Progenitor cell of endocrine pancreas (in vitro differentiated cells): ENCODE results near the gene SLCO2B1. TPM values are rescaled to one million over a fixed set of nuclear protein-coding genes. Genes with fewer than 3 reads are reported as not detected.

ENCODE experiments used
- DNase-seq: peaks from one replicate; pipeline ENCODE4 v3.0.0; 2021; ENCODE audit warnings: low spot score; ENCODE audit not compliant: unreplicated experiment
- H3K27ac Mint-ChIP-seq: 2 replicates; pipeline ENCODE4 v1.8.0; 2021; ENCODE audit warnings: mild to moderate bottlenecking, moderate library complexity, mixed read lengths
- H3K27me3 Mint-ChIP-seq: 2 replicates; pipeline ENCODE4 v1.8.0; 2021; ENCODE audit warnings: mixed read lengths
- H3K36me3 Mint-ChIP-seq: 2 replicates; pipeline ENCODE4 v1.8.0; 2022; ENCODE audit warnings: mixed read lengths; ENCODE audit not compliant: insufficient read depth
- H3K4me1 Mint-ChIP-seq: 2 replicates; pipeline ENCODE4 v1.8.0; 2021; ENCODE audit warnings: low read depth, mixed read lengths
- H3K4me3 Mint-ChIP-seq: 2 replicates; pipeline ENCODE4 v1.8.0; 2021; ENCODE audit warnings: low read depth, mild to moderate bottlenecking, moderate library complexity, mixed read lengths
- H3K9me3 Mint-ChIP-seq: 2 replicates; pipeline ENCODE4 v1.8.0; 2021; ENCODE audit warnings: low read depth, mixed read lengths
- total RNA-seq: library from RNA; stranded (reverse); gene quantifications from 2 replicates; pipeline ENCODE4 v1.2.1, GENCODE V29; 2021
- TF ChIP-seq, protein P1 (sequence below): fragments of 200-600 bp; sonication (generic); IDR thresholded peaks from one replicate; pipeline ENCODE4 v1.5.0; 2021; ENCODE audit warnings: antibody characterized with exemption, mild to moderate bottlenecking; ENCODE audit not compliant: unreplicated experiment

SLCO2B1 gene
- total RNA-seq, 1 donor from 2014 or later: 6.6 TPM

DNA sequence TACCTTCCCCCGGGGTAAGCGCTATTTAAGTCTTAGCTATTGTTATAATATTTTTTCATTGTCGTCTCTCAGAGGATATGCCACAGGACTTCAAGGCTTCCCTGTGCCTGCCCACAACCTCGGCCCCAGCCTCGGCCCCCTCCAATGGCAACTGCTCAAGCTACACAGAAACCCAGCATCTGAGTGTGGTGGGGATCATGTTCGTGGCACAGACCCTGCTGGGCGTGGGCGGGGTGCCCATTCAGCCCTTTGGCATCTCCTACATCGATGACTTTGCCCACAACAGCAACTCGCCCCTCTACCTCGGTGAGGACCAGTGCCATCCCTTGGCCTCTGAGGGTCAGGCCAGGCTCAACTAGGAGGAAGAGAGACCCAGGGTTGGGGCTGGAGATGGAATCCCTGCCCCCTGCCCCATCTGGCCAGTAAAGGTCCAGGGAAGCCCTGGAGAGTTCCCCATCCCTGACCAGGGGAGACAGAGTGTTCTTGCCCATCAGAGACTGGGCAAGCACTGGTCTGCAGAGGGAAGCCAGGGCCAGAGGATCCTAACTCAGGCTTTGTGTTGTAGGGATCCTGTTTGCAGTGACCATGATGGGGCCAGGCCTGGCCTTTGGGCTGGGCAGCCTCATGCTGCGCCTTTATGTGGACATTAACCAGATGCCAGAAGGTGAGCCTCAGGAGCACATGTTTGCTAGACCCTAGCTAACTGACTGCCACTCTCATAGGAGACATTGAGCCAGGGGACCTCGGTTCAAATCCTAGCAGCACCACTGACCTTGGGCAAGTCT is 18.4 kb downstream of the SLCO2B1 start:
- no peak for DNase-seq
- H3K36me3 Mint-ChIP-seq: no peaks in the 10 kb centered on the region
- no peak overlapping the region for H3K4me3 Mint-ChIP-seq
- no peak overlapping the region for H3K27ac Mint-ChIP-seq
- H3K9me3 Mint-ChIP-seq: no peaks in the 10 kb centered on the region
- TF ChIP-seq, protein P1, sequence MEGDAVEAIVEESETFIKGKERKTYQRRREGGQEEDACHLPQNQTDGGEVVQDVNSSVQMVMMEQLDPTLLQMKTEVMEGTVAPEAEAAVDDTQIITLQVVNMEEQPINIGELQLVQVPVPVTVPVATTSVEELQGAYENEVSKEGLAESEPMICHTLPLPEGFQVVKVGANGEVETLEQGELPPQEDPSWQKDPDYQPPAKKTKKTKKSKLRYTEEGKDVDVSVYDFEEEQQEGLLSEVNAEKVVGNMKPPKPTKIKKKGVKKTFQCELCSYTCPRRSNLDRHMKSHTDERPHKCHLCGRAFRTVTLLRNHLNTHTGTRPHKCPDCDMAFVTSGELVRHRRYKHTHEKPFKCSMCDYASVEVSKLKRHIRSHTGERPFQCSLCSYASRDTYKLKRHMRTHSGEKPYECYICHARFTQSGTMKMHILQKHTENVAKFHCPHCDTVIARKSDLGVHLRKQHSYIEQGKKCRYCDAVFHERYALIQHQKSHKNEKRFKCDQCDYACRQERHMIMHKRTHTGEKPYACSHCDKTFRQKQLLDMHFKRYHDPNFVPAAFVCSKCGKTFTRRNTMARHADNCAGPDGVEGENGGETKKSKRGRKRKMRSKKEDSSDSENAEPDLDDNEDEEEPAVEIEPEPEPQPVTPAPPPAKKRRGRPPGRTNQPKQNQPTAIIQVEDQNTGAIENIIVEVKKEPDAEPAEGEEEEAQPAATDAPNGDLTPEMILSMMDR: no peak
- H3K4me1 Mint-ChIP-seq: peaks cover 24% of the 10 kb centered on the region
- peaks cover 2% of the 10 kb centered on the region for H3K27me3 Mint-ChIP-seq

DNA sequence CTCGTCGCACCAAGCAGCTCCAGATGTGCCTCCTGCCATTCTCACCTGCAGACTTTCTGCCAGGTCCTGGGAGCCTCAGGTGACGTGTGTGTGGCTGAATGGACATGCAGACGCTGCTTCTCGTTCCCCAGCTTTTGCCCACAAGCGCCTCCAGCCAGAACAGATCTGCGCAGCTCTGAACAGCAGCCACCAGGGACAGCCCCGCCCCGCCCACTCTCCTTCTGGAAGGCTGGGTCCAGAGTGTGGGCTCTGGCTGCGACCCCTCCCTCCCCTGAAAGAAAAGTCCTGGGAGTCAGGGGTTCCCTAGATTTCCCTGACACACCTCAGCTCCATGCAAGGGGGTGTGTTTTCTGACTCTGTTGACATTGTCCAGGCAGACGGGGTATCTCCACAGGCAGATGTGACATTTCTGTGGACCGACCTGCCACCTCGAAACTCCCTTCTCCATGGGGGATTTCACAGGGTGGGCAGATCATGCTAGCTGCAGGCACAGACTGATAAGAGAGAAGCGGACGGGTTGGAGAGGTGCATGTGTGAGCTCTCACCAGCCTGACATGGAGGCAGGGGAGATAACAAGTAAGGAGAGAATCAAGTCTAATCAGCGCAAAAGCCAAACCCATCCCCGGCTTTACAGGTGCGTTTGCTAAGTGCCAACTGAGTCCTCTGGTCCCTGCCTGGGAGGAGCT is 19.8 kb downstream of the SLCO2B1 start:
- Mint-ChIP-seq H3K9me3 (no peaks in the 10 kb centered on the region), H3K36me3 (no peaks in the 10 kb centered on the region)

DNA sequence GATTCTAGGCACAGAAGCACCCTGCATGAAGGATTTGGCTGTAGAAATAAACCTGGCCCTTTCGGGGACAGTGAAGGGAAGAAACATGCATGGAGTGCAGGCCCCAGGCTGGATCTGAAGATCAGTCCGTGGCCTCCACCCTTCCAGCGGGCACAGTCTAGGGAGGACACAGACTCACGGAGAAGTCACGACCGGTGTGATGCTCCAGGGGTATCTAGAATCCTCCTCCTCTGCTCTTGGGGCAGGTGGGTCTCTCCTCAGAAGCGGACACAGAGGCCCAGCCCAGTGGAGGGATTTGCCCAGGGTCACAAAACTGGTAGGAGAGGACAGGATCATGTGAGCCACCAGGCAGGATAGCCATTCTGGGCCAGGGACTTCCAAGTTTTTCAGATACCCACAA is 22.4 kb downstream of the SLCO2B1 start:
- H3K9me3 Mint-ChIP-seq: no peaks in the 10 kb centered on the region
- no peak for DNase-seq
- peaks cover 2% of the 10 kb centered on the region for H3K27me3 Mint-ChIP-seq
- H3K36me3 Mint-ChIP-seq: no peaks in the 10 kb centered on the region
- H3K4me3 Mint-ChIP-seq: no peak overlapping the region
- TF ChIP-seq, protein P1: no peak
- peaks cover 17% of the 10 kb centered on the region for H3K4me1 Mint-ChIP-seq
- H3K27ac Mint-ChIP-seq: no peak overlapping the region

More for the DNA sequence above, 19.8 kb downstream of the SLCO2B1 start:
- H3K4me1 Mint-ChIP-seq: peaks cover 24% of the 10 kb centered on the region
- no peak for DNase-seq
- H3K4me3 Mint-ChIP-seq: no peak overlapping the region
- peaks cover 2% of the 10 kb centered on the region for H3K27me3 Mint-ChIP-seq
- TF ChIP-seq, protein P1: no peak
- peak overlapping the region; percentile 53 for H3K27ac Mint-ChIP-seq

DNA sequence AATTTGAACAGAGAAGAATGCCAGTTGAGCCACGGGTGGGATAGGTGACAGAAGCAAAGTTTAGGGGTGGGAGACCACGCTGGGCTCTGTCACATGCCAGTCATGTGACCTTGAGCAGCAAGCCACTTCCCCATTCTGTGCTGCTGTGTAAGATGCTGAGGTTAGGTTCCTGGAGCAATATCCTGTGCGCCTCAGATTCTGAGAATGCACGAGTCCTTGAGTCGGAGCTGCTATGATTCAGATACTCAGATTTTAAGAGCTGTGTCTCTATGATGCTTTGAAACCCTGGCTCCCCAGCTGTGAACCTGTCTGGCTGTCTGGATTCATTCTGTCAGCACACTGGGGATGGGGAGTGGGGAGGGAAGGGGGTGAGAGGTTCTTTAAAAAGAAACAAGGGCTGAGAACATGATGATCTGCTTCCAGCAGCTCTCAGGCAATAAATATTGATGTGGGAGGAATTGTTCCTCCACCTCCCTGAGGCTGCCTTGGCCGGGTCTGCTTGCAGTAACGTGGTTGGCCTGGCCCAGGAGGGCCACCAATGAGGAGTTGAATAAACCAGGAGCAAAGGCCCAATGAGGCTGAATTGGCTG is 24.0 kb downstream of the SLCO2B1 start:
- peaks cover 7% of the 10 kb centered on the region for H3K4me1 Mint-ChIP-seq
- H3K27me3 Mint-ChIP-seq: peaks cover 2% of the 10 kb centered on the region
- TF ChIP-seq, protein P1: no peak
- H3K9me3 Mint-ChIP-seq: no peaks in the 10 kb centered on the region
- no peak for DNase-seq
- H3K4me3 Mint-ChIP-seq: no peak overlapping the region
- no peaks in the 10 kb centered on the region for H3K36me3 Mint-ChIP-seq
- no peak overlapping the region for H3K27ac Mint-ChIP-seq

DNA sequence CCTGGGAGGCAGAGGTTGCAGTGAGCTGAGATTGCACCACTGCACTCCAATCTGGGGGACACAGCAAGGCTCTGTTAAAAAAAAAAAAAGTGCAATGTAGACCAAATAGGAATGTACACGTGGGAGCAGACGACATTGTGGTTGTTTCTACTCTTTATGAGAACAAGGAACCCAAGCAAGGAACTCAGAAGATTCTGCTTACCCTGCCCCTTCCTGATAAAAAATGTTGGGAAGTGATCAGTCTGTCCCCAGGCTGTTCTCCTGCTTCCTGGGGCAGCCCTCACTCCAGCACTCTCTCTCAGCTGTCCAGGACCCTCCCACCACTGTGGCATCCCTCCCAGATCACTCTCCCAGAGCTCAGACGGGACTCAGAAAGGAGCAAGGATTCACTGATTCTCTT is 31.8 kb downstream of the SLCO2B1 start:
- TF ChIP-seq, protein P1: no peak
- H3K36me3 Mint-ChIP-seq: no peaks in the 10 kb centered on the region
- H3K27ac Mint-ChIP-seq: no peak overlapping the region
- H3K9me3 Mint-ChIP-seq: no peaks in the 10 kb centered on the region
- no peak overlapping the region for H3K4me3 Mint-ChIP-seq
- no peaks in the 10 kb centered on the region for H3K27me3 Mint-ChIP-seq
- no peaks in the 10 kb centered on the region for H3K4me1 Mint-ChIP-seq
- DNase-seq: no peak
